ENCODE measurements around the gene GRK6.
A peak's percentile ranks its signal among the peaks of the same experiment; 100 is the strongest.

The GRK6 gene

GRCh38 chr5:177435847-177436536 is 9.5 kb downstream of the GRK6 start:
- peaks cover 48% of the 10 kb centered on the region for H3K36me3 Mint-ChIP-seq (ENCODE audit: low read depth)
- no peak overlapping the region for H3K4me3 Mint-ChIP-seq
- peaks cover 29% of the 10 kb centered on the region for H3K4me1 Mint-ChIP-seq (ENCODE audit: low read depth)
- H3K27me3 Mint-ChIP-seq (ENCODE audit: low read depth) = no peaks in the 10 kb centered on the region
- H3K27ac Mint-ChIP-seq = no peak overlapping the region
- H3K9me3 Mint-ChIP-seq = no peaks in the 10 kb centered on the region

GRCh38 chr5:177437623-177438022 is 11.1 kb downstream of the GRK6 start:
- no peaks in the 10 kb centered on the region for H3K27me3 Mint-ChIP-seq (ENCODE audit: low read depth)

GRCh38 chr5:177438468-177438867 is 12.0 kb downstream of the GRK6 start:
- H3K27me3 Mint-ChIP-seq (ENCODE audit: low read depth) = no peaks in the 10 kb centered on the region
- no peaks in the 10 kb centered on the region for H3K9me3 Mint-ChIP-seq
- H3K27ac Mint-ChIP-seq = no peak overlapping the region
- peaks cover 19% of the 10 kb centered on the region for H3K4me1 Mint-ChIP-seq (ENCODE audit: low read depth)
- peaks cover 48% of the 10 kb centered on the region for H3K36me3 Mint-ChIP-seq (ENCODE audit: low read depth)
- no peak overlapping the region for H3K4me3 Mint-ChIP-seq

More at GRCh38 chr5:177437623-177438022, 11.1 kb downstream of the GRK6 start:
- H3K9me3 Mint-ChIP-seq = no peaks in the 10 kb centered on the region
- peaks cover 50% of the 10 kb centered on the region for H3K36me3 Mint-ChIP-seq (ENCODE audit: low read depth)
- no peak overlapping the region for H3K4me3 Mint-ChIP-seq
- no peak overlapping the region for H3K27ac Mint-ChIP-seq
- peaks cover 19% of the 10 kb centered on the region for H3K4me1 Mint-ChIP-seq (ENCODE audit: low read depth)

- peaks cover 23% of the 10 kb centered on the region for H3K4me1 Mint-ChIP-seq (ENCODE audit: low read depth)
These were observed 13.1 kb downstream of the GRK6 start for GRCh38 chr5:177439518-177440053.

GRCh38 chr5:177440211-177440989 is 13.9 kb downstream of the GRK6 start:
- H3K27ac Mint-ChIP-seq = no peak overlapping the region
- H3K36me3 Mint-ChIP-seq (ENCODE audit: low read depth) = peaks cover 39% of the 10 kb centered on the region
- H3K4me1 Mint-ChIP-seq (ENCODE audit: low read depth) = peaks cover 28% of the 10 kb centered on the region
- no peaks in the 10 kb centered on the region for H3K9me3 Mint-ChIP-seq
- no peak overlapping the region for H3K4me3 Mint-ChIP-seq
- H3K27me3 Mint-ChIP-seq (ENCODE audit: low read depth) = no peaks in the 10 kb centered on the region

More at GRCh38 chr5:177439518-177440053, 13.1 kb downstream of the GRK6 start:
- Mint-ChIP-seq H3K27ac (no peak overlapping the region), H3K27me3 (ENCODE audit: low read depth) (no peaks in the 10 kb centered on the region), H3K36me3 (ENCODE audit: low read depth) (peaks cover 43% of the 10 kb centered on the region), H3K9me3 (no peaks in the 10 kb centered on the region), H3K4me3 (no peak overlapping the region)

GRCh38 chr5:177440990-177441780 is 14.7 kb downstream of the GRK6 start:
- Mint-ChIP-seq H3K4me3 (no peak overlapping the region), H3K36me3 (ENCODE audit: low read depth) (peaks cover 39% of the 10 kb centered on the region), H3K4me1 (ENCODE audit: low read depth) (peaks cover 35% of the 10 kb centered on the region)

GRCh38 chr5:177442066-177442826 is 15.8 kb downstream of the GRK6 start:
- peaks cover 33% of the 10 kb centered on the region for H3K36me3 Mint-ChIP-seq (ENCODE audit: low read depth)
- no peak overlapping the region for H3K4me3 Mint-ChIP-seq
- H3K27ac Mint-ChIP-seq = no peak overlapping the region
- H3K27me3 Mint-ChIP-seq (ENCODE audit: low read depth) = no peaks in the 10 kb centered on the region
- peaks cover 33% of the 10 kb centered on the region for H3K4me1 Mint-ChIP-seq (ENCODE audit: low read depth)
- H3K9me3 Mint-ChIP-seq = no peaks in the 10 kb centered on the region

More at GRCh38 chr5:177440990-177441780, 14.7 kb downstream of the GRK6 start:
- no peaks in the 10 kb centered on the region for H3K9me3 Mint-ChIP-seq
- H3K27me3 Mint-ChIP-seq (ENCODE audit: low read depth) = no peaks in the 10 kb centered on the region
- peak overlapping the region; percentile 15 for H3K27ac Mint-ChIP-seq

GRCh38 chr5:177443144-177443983 is 16.9 kb downstream of the GRK6 start:
- Mint-ChIP-seq H3K27me3 (ENCODE audit: low read depth) (peaks cover 7% of the 10 kb centered on the region), H3K4me3 (no peak overlapping the region), H3K36me3 (ENCODE audit: low read depth) (peaks cover 23% of the 10 kb centered on the region), H3K9me3 (no peaks in the 10 kb centered on the region), H3K4me1 (ENCODE audit: low read depth) (peaks cover 33% of the 10 kb centered on the region), H3K27ac (no peak overlapping the region)

- H3K4me1 Mint-ChIP-seq (ENCODE audit: low read depth) = peaks cover 36% of the 10 kb centered on the region
- H3K27me3 Mint-ChIP-seq (ENCODE audit: low read depth) = peaks cover 15% of the 10 kb centered on the region
- peak overlapping the region; percentile 66 for H3K4me3 Mint-ChIP-seq
- peak overlapping the region; percentile 87 for H3K27ac Mint-ChIP-seq
- peaks cover 20% of the 10 kb centered on the region for H3K36me3 Mint-ChIP-seq (ENCODE audit: low read depth)
- H3K9me3 Mint-ChIP-seq = no peaks in the 10 kb centered on the region
These were observed 17.9 kb downstream of the GRK6 start for GRCh38 chr5:177444106-177445051.

- Mint-ChIP-seq H3K4me3 (peak overlapping the region; percentile 78), H3K36me3 (ENCODE audit: low read depth) (peaks cover 14% of the 10 kb centered on the region), H3K4me1 (ENCODE audit: low read depth) (peaks cover 34% of the 10 kb centered on the region), H3K27ac (peak overlapping the region; percentile 87), H3K9me3 (no peaks in the 10 kb centered on the region), H3K27me3 (ENCODE audit: low read depth) (peaks cover 15% of the 10 kb centered on the region)
These were observed 18.8 kb downstream of the GRK6 start for GRCh38 chr5:177445052-177445916.

- H3K36me3 Mint-ChIP-seq (ENCODE audit: low read depth) = peaks cover 14% of the 10 kb centered on the region
- peak overlapping the region; percentile 78 for H3K4me3 Mint-ChIP-seq
- H3K4me1 Mint-ChIP-seq (ENCODE audit: low read depth) = peaks cover 34% of the 10 kb centered on the region
These were observed 19.4 kb downstream of the GRK6 start for GRCh38 chr5:177445917-177446199.

More at GRCh38 chr5:177445917-177446199, 19.4 kb downstream of the GRK6 start:
- Mint-ChIP-seq H3K27me3 (ENCODE audit: low read depth) (peaks cover 18% of the 10 kb centered on the region), H3K9me3 (no peaks in the 10 kb centered on the region), H3K27ac (peak overlapping the region; percentile 87)

Data from T-helper 1 cell treated with Interleukin-12 subunit alpha and Interleukin-12 subunit beta and Interleukin-4 antibody, amounts not matched to agents 30 μg/mL and 1 μg/mL, for 36 hours (primary cell).